ENCODE data around the gene PPP6R2.

The PPP6R2 gene

DNA sequence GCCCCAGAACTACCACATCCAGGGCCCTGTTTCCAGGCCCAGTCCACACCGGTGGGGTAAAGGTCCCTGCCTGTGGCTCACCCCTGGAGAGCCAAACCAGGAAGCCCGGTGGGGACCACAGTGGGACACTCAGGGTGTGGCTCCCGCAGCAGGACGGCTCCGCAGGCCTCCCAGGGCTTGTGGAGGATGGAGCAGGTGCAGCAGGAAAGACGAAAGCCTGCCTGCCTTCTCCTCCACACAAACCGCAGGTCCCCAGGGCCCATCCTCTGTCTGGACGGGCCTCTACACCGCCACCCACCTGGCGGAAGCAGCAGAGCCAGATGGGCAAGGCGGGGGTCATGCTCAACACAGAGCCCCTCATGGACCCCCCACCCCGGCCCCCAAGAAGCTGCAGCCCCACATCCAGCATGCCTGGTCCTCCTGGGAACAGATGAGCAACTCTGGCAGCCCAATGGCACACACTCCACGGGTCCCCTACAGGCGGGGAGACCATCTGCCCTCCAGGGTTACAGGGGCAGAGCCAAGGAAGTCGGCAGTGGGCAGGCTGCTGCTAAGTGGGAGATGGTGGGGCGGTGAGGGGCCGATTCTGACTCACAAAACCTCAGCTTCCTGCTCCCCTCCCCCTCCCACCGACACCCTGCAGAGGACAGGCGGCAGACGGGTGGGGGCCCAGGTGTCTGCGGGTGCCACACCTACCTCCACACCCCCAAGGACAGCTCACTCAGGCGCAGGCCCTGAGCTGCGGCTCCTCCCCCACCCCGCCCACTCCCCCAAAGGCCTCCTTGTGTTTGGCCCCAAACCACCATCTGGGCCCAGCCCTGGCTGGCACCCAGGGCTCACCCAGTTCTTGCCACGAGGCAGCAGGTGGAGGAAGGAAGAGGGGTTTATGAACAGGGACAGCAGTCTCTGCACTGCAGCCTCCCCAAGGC, 126.5 kb downstream of the PPP6R2 start:
- DNase-seq (ENCODE audit: insufficient read length, low spot score) (no peak), FAIRE-seq (no peak)
- no peak for TF ChIP-seq CTCF (IDR thresholded peaks at IDR 0.05; ENCODE audit: insufficient read depth, missing control alignments)

GRCh38 chr22:50470491-50470890, 127.4 kb downstream of the PPP6R2 start:
- FAIRE-seq (no peak), DNase-seq (ENCODE audit: insufficient read length, low spot score) (no peak)
- no peak for TF ChIP-seq CTCF (IDR thresholded peaks at IDR 0.05; ENCODE audit: insufficient read depth, missing control alignments)

GRCh38 chr22:50471197-50471847, 128.2 kb downstream of the PPP6R2 start:
- DNase-seq (ENCODE audit: insufficient read length, low spot score) (no peak), FAIRE-seq (no peak)
- TF ChIP-seq CTCF (IDR thresholded peaks at IDR 0.05; ENCODE audit: insufficient read depth, missing control alignments), result no peak

DNA sequence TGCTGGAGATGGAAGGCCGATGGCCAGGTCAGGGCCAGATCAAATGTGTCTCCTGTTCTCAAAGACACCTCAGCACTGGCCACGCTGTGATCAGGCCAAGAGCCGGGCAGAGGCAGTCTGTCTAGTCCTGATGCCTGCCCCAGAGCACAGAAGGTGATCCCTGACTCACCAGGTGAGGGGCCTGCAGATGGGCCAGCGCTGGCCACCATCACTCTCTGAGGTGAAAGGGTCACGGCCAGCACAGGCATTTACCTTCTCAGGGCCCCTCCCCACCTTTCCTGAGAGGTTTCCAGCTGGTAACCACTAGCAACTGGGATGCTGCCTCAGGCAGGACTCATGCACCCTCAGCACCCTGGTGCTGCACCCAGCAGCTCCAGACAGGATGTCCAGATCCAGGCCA, 128.8 kb downstream of the PPP6R2 start:
- TF ChIP-seq CTCF (IDR thresholded peaks at IDR 0.05; ENCODE audit: insufficient read depth, missing control alignments), result no peak

DNA sequence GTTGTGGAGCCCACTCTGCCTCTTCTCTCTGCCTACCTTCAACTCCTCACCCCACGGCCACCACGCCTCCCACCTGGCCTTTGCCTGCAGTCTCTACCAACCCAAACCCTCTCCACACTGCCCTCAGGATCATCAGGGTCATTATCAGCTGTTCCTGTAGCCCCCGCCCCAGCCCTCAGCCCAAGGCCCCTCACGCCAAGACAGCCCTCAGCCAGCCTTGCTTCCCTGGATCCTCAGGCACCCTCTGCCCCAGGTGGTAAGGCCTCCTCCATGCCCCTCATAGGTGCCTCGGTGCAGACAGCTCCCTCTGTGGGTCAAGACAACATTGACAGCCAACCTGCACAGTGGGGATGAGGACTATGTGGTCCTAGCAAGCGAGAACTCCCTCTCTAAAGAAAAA, 130.0 kb downstream of the PPP6R2 start:
- FAIRE-seq, result no peak
- DNase-seq (ENCODE audit: insufficient read length, low spot score), result no peak
- TF ChIP-seq CTCF (IDR thresholded peaks at IDR 0.05; ENCODE audit: insufficient read depth, missing control alignments), result peak; percentile 35

More for the DNA sequence above, 128.8 kb downstream of the PPP6R2 start:
- FAIRE-seq, result no peak
- no peak for DNase-seq (ENCODE audit: insufficient read length, low spot score)

GRCh38 chr22:50473855-50474671, 130.9 kb downstream of the PPP6R2 start:
- no peak for DNase-seq (ENCODE audit: insufficient read length, low spot score)
- no peak for TF ChIP-seq CTCF (IDR thresholded peaks at IDR 0.05; ENCODE audit: insufficient read depth, missing control alignments)
- no peak for FAIRE-seq

Measured in D721Med (cell line).